Measurements from ENCODE around the gene NSD1. TPM values are rescaled to one million over a fixed set of nuclear protein-coding genes. Genes with fewer than 3 reads are reported as not detected.

Gene NSD1
- total and polyA plus RNA-seq, 2 of the 8 experiments (the other 6 are each of a cell fraction or from before 2014, with no cell fraction given) = 22.8 to 168 TPM

DNA sequence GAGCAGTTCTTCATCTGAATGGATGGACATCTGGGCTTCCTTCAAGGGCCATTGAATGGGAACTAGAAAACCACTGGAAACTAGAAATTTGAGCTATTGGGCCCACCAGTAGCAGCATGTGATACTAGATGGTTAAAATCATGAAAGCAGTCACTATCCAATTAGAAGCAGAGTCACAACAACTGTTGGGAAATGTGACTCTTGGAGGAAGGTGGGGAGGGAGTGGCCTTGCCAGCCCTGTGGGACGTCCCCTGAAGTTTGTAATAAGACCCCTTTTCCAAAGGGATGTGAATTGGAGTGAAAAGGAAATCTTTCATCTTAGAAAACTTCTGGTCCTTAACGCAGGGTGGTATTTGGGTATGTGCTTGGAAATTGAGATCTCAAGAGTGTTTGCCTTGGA is 164.3 kb downstream of the NSD1 start:
- Histone ChIP-seq H3K27me3 (replicated peaks in 1 of 4; ENCODE audit: control insufficient read depth in 3 of 4, extremely low read depth in 1 of 4, insufficient read depth in 3 of 4, low read length in 3 of 4) (no peaks in the 10 kb centered on the region), H4K20me1 (replicated peaks in 1 of 2; ENCODE audit: control insufficient read depth in 1 of 2, insufficient read depth in 2 of 2, low read length in 2 of 2) (peaks cover 10 to 23% of the 10 kb centered on the region in 2 experiments), H3K4me1 (replicated peaks in 1 of 4; ENCODE audit: control insufficient read depth in 3 of 4, insufficient read depth in 4 of 4, low read length in 3 of 4) (peaks cover 0 to 14% (median 4%) of the 10 kb centered on the region in 4 experiments; a peak in 6 of 7 replicates), H3K79me1 (ENCODE audit: low read depth, low read length) (peaks cover 5% of the 10 kb centered on the region; the same call in 1 of the 2 replicates), H3K36me3 (ENCODE audit: control insufficient read depth in 2 of 4, insufficient read depth in 4 of 4, low read length in 3 of 4) (peaks cover 22 to 46% (median 31%) of the 10 kb centered on the region in 4 experiments), H2BK15ac (ENCODE audit: low read length) (no peak overlapping the region), H3K56ac (replicated peaks; ENCODE audit: insufficient read length, low read depth, low read length) (no peak overlapping the region), H2AK5ac (ENCODE audit: low read depth, low read length) (no peak overlapping the region), H3K23ac (ENCODE audit: insufficient read length) (no peak overlapping the region), H3K9ac (replicated peaks in 1 of 4; ENCODE audit: extremely low read depth in 1 of 4, low read depth in 3 of 4, low read length in 3 of 4) (no peak overlapping the region), H3K23me2 (ENCODE audit: low read depth, low read length) (peaks cover 3% of the 10 kb centered on the region; the same call in 1 of the 2 replicates), H3K27ac (ENCODE audit: low read depth, low read length) (no peak overlapping the region), H3K79me2 (ENCODE audit: control insufficient read depth in 1 of 2, insufficient read depth in 2 of 2, low read length in 2 of 2) (no peaks in the 10 kb centered on the region; a peak in 1 of 4 replicates), H4K5ac (ENCODE audit: insufficient read length, low read depth, low read length) (no peak overlapping the region), H3K4me2 (ENCODE audit: insufficient read depth in 1 of 2, low read depth in 2 of 2, low read length in 2 of 2) (no peak overlapping the region), H3K14ac (ENCODE audit: insufficient read length) (no peak overlapping the region), H4K91ac (replicated peaks; ENCODE audit: insufficient read length, low read length) (no peak overlapping the region), H3K4ac (replicated peaks; ENCODE audit: insufficient read length, low read depth, low read length) (no peak overlapping the region), H2BK20ac (ENCODE audit: low read length) (no peak overlapping the region), H2BK12ac (ENCODE audit: low read depth, low read length) (no peak overlapping the region), H4K8ac (ENCODE audit: extremely low read depth, insufficient read depth, low read length) (no peak overlapping the region), H2AFZ (ENCODE audit: low read length) (no peak overlapping the region), H3K9me3 (ENCODE audit: insufficient read depth in 2 of 2, low read depth in 1 of 2, low read length in 1 of 2) (no peaks in the 10 kb centered on the region), H2BK5ac (ENCODE audit: low read depth, low read length) (no peak overlapping the region), H3K4me3 (ENCODE audit: extremely low read depth in 1 of 4, insufficient read depth in 2 of 4, low read depth in 3 of 4, low read length in 4 of 4) (no peak overlapping the region; a peak in 1 of 8 replicates), H3K18ac (ENCODE audit: extremely low read depth, low read length) (no peak overlapping the region), H2BK120ac (replicated peaks; ENCODE audit: low read depth, low read length) (no peak overlapping the region)
- 88% methylated on average over 2 of the region's 2 CpGs; no CpG with 5 or more reads in 1 of the 2 experiments for WGBS, 2 experiments (ENCODE audit: extremely low coverage in 1 of 2, insufficient coverage in 1 of 2, insufficient read length in 1 of 2, insufficient replicate concordance in 2 of 2, low coverage in 1 of 2, low lambda C conversion rate in 2 of 2, missing lambda C conversion rate in 1 of 2)
- ChIA-PET POLR2A (ENCODE audit: partially characterized antibody) (interaction anchor here (1.1 to 12.1 kb wide), 6 partner anchors 11 to 180 kb away, joined by 3 to 111 read pairs (median 3); partner anchors contain the start of gene NSD1), CTCF (ENCODE audit: partially characterized antibody) (interaction anchor here (1.3 to 6.5 kb wide), 4 partner anchors 12 to 226 kb away, joined by 3 to 37 read pairs (median 7); no protein-coding TSS in a partner anchor)
- FAIRE-seq (no peak), DNase-seq (ENCODE audit: low read depth in 1 of 2, low spot score in 2 of 2) (no peak)
